H54 (cell line): ENCODE measurements around the gene FUT9.

ENCODE experiments used
- DNase-seq: peaks from one replicate; pipeline ENCODE4 v3.0.0; 2011; ENCODE audit warnings: low spot score, mixed read lengths; ENCODE audit not compliant: insufficient read length
- FAIRE-seq: peaks from 3 replicates; lab custom pipeline; 2011; peaks lifted over from hg19 to GRCh38; lab: Jason Lieb, UNC
- POLR2A ChIP-seq: IDR thresholded peaks from 2 replicates; pipeline ENCODE4 v1.6.1; 2011; ENCODE audit warnings: low read depth, mild to moderate bottlenecking, low read length

FUT9 gene

DNA sequence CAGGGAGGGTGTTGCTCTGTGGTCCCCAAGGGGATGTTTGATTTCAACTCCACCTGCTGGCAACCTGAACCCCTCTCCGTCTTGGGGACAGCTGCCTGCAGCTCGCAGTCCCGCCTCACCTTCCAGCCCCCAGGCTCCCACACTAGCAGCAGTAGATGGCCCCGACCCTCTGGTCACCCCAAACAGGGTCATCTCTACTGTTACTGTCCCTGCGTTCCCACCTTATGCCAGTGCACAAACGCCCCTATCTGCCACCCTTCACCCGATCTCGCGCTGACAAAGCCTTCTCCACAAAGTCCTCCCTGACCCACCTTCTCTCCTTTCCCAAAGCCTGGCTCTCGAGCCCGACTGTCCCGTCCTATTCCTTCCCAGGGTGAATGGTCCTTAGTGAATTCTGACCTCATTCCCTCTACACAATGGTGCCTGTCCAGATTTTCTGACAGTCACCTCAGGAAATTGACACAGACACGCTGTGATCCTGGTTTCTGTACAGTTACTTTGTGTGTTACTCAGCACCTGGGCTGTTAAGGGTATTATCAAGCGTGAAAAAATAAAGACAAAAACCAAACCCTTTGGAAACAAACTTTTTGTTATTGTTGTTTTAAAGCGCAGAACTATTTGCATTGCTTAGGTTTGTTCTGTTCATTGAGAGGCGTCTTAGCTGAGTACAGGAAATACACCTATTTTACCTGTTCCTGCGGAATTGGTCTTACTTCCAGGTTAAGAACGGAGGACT, 728 bp downstream of the FUT9 start:
- TF ChIP-seq POLR2A: no peak
- DNase-seq (no peak), FAIRE-seq (no peak)

- DNase-seq (no peak), FAIRE-seq (no peak)
- no peak for TF ChIP-seq POLR2A
Observed at GRCh38 chr6:96017070-96017359, 1.2 kb downstream of the FUT9 start.

DNA sequence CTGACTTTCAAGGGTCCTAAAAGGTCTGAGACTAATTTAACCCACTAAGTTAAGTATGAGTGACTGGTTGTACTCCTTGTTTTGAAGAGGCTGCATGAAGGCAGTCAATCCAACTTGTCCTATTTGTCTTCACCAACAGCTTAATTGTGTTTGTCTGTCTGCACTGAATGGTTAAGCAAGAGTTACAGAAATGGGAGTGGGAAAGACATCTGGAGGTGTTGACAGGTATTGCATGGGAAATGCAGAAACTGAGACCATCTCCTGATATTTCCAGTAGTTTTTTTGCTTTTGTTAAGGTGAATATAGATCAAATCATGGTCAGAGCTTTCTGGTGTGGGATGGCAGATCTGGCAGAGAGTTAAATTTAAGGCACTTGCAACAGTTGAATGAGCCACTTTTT, 6.5 kb downstream of the FUT9 start:
- no peak for FAIRE-seq
- DNase-seq: no peak
- TF ChIP-seq POLR2A: no peak

GRCh38 chr6:96032661-96033060, 16.9 kb downstream of the FUT9 start:
- no peak for TF ChIP-seq POLR2A
- FAIRE-seq: no peak
- DNase-seq: no peak

- DNase-seq (no peak), FAIRE-seq (no peak)
- no peak for TF ChIP-seq POLR2A
Observed at GRCh38 chr6:96051555-96051954, 35.8 kb downstream of the FUT9 start.

DNA sequence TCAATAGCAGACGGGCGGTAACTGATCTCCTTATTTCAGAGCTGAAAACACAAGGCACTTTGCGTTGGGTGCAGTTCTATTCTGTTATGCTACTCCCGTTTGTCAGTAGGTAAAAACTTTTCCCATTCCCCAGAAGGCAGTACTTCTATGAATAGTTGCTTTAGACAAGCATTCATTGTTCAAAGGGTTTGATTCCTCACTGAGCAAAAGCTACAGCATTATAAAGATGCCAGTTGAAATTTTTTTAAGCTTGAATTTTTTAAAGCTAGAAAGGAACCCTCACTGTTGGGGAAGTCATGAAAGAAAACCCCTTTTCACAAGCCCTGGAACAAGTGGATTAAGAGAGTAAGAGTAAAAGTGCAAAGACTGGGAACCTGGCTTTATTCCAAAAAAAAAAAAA, 42.3 kb downstream of the FUT9 start:
- FAIRE-seq (no peak), DNase-seq (no peak)
- TF ChIP-seq POLR2A: no peak

DNA sequence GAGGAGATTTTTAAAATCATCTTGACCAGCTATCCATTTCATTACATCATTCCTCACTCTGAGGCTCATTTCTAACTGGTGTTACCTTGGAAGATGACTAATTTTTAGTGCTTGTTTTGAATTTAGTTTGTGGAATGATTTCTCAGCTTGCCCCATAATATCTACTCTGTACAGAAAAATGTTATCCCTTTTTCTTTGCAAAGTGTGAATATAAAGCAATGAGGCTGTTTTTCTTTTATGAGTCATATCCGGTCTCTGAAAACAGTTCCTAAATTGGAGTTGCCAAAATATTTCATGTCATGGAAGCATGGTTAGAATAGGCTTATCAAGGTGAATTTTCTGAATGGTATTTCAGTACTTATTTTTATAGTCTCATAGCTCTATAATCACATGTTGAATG, 43.8 kb downstream of the FUT9 start:
- DNase-seq (no peak), FAIRE-seq (no peak)
- TF ChIP-seq POLR2A: no peak

DNA sequence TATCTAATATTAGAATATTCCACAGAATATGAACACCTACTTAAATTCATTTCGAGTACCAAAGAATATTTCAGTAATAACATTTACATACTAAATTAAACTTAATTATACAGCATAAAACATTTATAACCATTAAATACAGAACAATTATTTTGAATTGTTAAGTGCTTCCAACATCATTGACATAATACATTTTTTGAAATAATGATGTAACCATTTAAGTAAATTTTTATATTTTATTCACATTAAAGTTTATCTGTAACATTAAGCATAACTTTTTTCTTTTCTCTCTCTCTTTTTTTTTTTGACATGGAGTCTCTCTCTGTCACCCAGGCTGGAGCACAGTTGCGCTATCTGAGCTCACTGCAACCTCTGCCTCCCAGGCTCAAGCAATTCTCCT, 44.5 kb downstream of the FUT9 start:
- FAIRE-seq: no peak
- no peak for TF ChIP-seq POLR2A
- no peak for DNase-seq

DNA sequence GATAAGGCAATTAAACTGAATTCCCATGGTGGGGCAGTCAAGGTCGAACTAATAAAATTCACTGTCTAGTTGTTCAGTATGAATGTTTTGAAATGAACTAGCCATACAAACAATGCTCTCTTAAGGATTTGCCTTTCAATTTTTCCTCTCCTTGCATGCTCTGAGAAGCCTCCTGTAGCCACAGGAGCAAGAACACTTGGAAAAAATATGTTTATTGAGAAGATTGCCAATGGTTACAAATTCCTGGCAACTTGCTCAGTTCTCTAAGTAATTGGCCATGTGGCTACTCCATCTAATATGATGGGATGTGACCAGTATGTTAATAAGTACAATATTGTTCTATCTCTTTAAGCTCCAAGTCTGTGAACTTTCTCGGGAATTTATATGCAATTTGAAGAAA, 49.4 kb downstream of the FUT9 start:
- TF ChIP-seq POLR2A: no peak
- DNase-seq (no peak), FAIRE-seq (no peak)

DNA sequence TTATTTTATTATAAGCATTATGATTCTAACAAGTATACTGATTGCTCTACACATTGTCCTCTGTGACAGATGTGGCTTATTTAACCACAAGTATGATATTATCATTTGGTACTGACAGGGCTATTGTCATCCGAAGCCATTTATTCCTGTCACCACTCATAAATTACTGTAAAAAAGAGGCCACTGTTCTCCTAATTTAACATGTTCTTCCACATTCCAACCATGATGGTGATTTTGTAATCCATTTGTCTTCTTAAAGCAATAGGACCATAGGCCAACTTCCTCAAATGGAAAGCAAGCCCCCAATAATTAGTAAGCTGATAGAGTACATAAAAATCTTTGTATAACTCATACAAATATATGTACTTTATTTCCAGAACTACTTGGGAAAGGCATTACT, 50.6 kb downstream of the FUT9 start:
- no peak for DNase-seq
- FAIRE-seq: no peak
- no peak for TF ChIP-seq POLR2A

GRCh38 chr6:96073555-96073954, 57.8 kb downstream of the FUT9 start:
- FAIRE-seq (no peak), DNase-seq (no peak)
- no peak for TF ChIP-seq POLR2A

- FAIRE-seq: no peak
- no peak for DNase-seq
- no peak for TF ChIP-seq POLR2A
Observed at GRCh38 chr6:96074006-96074405, 58.2 kb downstream of the FUT9 start.

- FAIRE-seq: no peak
- DNase-seq: no peak
- no peak for TF ChIP-seq POLR2A
Observed at GRCh38 chr6:96075826-96076225, 60.1 kb downstream of the FUT9 start.

DNA sequence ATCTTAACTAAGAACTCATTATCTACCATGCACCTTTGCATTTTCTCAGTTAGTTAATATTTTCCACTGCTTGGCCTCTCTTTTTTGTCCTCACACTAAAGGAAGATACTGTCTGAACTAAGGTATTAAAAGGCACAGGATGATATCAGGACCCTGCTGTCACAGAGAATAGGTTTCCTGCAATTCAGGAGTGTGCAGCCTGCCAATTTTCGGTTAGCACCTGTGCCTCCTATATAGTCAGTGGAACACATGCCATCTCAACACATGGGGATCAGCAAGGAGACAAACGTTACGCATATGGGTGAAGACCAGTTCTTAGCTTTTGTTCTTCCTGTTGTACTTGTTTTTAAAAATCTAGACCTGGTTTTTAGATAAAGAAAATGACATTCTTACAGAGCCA, 71.0 kb downstream of the FUT9 start:
- FAIRE-seq: no peak
- no peak for TF ChIP-seq POLR2A
- DNase-seq: no peak

GRCh38 chr6:96089173-96089572, 73.4 kb downstream of the FUT9 start:
- FAIRE-seq (no peak), DNase-seq (no peak)
- no peak for TF ChIP-seq POLR2A

GRCh38 chr6:96094077-96094476, 78.3 kb downstream of the FUT9 start:
- no peak for TF ChIP-seq POLR2A
- DNase-seq: no peak
- no peak for FAIRE-seq
